Testis (tissue), 2 donors: Measurements from ENCODE around the gene SDHAF2.

Experiments used
- POLR2A ChIP-seq: fragments of 450-650 bp; IDR thresholded peaks from one replicate; pipeline ENCODE4 v1.6.1; 2017; ENCODE audit warnings: antibody characterized with exemption, mild to moderate bottlenecking, moderate library complexity
- TF ChIP-seq, protein P1 (sequence below), 3 experiments: fragments of 450-650 bp in 2 of 3; fragments of 200-600 bp in 1 of 3; sonication (generic) in 1 of 3; IDR thresholded peaks; one replicate each; pipeline ENCODE4 v1.5.1; 2016 to 2019; ENCODE audit warnings: antibody characterized with exemption in 3 of 3, mild to moderate bottlenecking in 2 of 3, moderate library complexity in 1 of 3

DNA sequence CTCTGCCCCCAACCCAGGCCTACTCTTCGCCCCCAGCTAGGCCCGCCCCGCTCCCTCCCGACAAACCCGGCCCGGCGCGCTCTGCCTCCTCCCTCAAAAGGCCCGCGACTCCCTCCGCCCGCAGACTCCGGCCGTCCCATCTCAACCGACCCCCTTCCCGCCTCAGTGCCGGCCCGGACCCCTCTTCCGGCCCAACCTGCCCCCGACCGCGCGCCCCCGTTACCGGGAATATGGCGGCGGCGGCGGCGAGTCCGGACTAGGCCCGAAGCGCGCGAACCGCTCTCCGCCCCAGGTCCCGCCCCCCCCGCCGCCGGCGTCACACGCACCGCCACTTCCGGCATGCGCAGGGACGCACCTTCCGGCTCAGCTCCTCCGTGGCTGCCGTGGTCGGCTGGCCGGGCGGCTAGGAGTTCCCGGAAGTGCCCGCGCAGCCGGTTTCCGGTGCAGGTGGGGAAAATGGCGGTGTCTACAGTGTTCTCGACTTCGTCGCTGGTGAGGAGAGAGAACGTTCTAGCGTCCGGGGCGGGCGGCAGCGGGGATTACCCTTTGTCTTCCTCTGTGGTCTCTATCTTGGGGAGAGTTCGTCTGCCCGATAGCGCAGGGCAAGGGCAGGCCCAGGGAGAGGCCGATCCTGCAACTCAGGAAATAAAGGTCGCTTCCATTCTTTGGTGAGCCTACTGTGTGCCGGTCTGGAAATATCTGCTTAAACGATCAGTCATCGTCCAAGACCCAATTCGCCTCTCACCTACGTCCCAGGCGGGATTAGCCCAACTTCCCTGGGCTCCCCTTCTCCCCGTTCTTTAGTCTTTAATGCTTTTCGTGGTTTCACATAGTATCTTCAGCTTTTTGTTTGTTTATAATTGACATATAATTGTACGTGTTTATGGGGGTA lies at the start of gene SDHAF2, which contains the start of gene CPSF7:
- TF ChIP-seq POLR2A, result peak; percentile 63
- TF ChIP-seq, protein P1, sequence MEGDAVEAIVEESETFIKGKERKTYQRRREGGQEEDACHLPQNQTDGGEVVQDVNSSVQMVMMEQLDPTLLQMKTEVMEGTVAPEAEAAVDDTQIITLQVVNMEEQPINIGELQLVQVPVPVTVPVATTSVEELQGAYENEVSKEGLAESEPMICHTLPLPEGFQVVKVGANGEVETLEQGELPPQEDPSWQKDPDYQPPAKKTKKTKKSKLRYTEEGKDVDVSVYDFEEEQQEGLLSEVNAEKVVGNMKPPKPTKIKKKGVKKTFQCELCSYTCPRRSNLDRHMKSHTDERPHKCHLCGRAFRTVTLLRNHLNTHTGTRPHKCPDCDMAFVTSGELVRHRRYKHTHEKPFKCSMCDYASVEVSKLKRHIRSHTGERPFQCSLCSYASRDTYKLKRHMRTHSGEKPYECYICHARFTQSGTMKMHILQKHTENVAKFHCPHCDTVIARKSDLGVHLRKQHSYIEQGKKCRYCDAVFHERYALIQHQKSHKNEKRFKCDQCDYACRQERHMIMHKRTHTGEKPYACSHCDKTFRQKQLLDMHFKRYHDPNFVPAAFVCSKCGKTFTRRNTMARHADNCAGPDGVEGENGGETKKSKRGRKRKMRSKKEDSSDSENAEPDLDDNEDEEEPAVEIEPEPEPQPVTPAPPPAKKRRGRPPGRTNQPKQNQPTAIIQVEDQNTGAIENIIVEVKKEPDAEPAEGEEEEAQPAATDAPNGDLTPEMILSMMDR (IDR thresholded peaks at IDR 0.05), result no peak
